GM19463 (cell line): ENCODE data around the gene EPS8L3.
"Not testable (repeated sequence)": the region's sequence is repeated elsewhere in the genome, so short reads cannot be mapped to it uniquely, and the experiment has no call there.

Experiments used
- ATAC-seq: cut with Tn5 transposase; IDR thresholded peaks from one replicate; pipeline ENCODE4 v1.9.1; 2021; ENCODE audit warnings: mild to moderate bottlenecking, moderate library complexity; ENCODE audit not compliant: unreplicated experiment

Gene EPS8L3

DNA sequence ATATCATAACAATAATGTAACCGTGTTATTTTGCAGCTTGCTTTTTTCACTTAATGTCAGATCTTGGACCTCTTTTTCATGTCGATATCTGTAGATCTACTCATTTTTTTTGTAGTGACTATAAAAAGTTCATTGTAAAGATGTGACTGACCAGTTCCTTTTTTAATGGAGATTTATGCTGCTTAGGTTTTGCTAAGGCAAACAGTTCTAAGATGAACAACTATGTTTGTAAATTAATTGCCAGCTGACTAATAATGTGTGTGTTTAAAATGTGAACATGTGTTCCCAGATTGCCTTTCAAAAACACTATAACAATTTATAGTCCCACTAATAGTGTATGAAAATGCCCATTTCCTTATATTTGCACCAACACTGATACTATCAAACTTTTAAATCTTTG lies 18.1 kb upstream of the EPS8L3 start:
- ATAC-seq = no peak

GRCh38 chr1:109780982-109781381 lies 17.3 kb upstream of the EPS8L3 start:
- ATAC-seq = no peak

GRCh38 chr1:109777980-109778625 lies 14.4 kb upstream of the EPS8L3 start:
- ATAC-seq = no peak

GRCh38 chr1:109777436-109777835 lies 13.7 kb upstream of the EPS8L3 start:
- ATAC-seq = no peak

DNA sequence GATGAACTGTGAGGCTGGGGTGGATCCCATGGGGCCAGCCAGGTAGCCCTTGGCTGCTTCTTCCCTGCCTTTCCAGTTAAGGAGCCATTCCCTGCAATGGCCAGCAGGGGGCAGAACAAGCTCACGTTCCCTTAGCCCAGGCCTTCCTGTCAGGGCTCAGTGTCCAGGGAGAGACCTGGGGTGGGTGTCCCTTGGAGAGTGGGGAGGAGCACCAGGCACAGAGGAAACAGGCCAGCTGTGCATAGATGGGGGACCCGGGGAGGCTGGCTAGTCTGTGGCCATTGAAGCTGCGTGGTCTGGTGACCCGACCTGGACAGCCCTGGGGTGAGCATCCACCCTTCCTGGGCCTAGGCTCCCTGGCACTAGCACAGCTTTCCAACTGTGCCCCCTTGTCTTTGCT lies 13.2 kb upstream of the EPS8L3 start:
- ATAC-seq = peak; percentile 71

- no peak for ATAC-seq
Observed at GRCh38 chr1:109776206-109776835, 12.6 kb upstream of the EPS8L3 start.

GRCh38 chr1:109775398-109775797 lies 11.7 kb upstream of the EPS8L3 start:
- no peak for ATAC-seq

DNA sequence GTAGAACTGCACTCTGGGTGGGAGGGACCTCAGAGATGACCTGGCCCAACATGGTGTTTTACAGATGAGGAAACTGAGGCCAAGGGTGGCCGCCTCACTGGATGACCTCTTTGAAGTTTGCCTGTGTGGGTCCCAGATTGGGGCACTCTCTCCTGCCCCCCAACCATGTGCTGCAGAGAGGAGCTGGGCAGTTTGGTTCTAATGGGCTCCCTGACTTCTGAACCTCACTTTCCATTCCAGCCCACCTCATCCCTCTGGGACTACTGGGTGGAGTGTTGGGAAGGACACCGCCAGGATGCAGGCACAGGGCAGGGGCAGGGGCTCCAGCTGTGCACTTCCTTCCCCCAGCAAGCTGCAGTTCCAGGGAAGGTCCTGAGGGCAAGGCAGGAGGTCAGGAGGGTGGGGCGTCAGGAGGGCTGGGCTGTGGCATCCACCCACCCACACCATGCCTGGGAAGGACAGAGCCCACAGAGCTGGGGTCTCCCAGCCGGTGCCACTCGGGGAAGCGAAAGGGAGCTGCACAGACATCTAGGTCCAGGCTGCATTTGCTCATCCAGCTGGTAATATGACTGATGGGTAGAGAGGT lies 10.3 kb upstream of the EPS8L3 start:
- no peak for ATAC-seq

DNA sequence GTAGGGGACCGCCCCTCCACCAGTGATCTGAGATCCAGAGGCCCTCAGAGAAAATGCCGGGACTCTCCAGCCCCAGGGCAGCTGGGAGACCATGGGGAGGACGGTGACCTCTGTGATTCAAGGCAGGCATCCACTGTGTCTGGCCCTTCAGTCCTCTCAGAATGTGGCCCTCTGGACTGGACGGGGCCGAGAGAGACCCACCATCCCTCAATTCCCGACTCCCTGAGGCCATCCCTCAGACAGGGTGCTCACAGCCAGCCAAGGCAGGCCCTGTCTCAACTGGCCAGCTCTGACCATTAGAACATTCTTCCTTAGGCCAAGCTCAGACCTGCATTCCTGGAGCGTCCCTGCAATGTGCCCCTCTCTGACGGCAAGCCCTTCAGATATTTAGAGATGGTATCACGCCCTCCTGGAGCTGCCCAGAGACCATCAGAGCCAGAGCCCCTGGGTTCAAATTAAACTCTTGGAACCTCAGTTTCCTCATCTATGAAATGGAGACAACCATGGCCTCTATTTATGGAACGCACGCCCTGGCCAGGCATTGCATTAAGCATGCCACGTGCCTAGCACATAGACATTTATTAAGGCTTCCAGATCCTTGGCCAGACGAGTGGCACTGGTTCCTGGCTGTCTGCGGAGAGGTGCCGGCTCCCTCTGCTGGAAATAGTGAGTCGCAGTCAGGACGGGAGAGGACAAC lies 9.6 kb upstream of the EPS8L3 start:
- peak; percentile 73 for ATAC-seq

- ATAC-seq = no peak
Observed at GRCh38 chr1:109772658-109773202, 9.0 kb upstream of the EPS8L3 start.

DNA sequence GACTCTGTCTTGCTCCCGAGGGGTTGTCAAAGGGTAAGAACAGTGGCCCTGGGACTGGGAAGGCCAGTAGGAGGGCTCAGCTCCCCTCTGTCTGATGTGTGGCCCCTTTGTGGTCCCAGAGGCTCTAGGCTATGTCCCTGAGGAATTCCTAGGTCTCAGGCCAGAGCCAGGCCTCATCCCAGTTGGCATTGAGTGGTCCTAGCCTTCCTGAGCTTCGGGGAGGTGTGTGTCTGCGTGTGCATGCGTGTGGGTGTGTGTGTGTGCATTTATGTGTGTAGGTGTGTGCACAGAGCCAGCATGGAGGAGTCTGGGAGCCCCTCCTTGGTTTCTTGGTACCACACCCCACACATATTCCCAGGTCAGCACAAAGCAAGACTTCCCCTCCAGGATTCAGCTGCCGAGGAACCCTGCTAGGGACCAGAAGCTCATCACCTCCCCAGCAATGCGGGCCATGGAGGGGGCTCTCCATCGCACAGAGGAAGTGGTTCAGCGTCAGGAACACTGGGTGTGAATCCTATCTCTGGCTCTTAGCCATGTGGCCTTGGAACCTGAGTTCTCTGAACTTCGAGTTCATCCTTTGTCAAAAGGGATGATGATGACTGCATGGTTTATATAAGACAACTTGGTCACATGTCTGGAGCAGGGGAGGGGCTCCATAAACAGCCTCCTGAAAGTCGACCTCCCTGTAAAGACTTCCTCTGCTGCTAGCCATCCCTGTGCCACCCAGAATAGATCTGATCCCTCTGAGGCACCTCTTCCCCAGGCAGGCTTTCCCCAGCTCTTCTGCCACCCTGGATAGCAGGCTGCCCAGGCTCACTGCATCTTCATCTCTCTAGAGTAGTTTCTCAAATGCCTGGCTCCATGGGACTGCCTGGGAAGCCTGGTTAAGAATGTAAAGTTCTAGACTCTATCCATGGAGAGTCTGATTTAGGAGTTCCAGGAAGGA lies 8.3 kb upstream of the EPS8L3 start:
- no peak for ATAC-seq

DNA sequence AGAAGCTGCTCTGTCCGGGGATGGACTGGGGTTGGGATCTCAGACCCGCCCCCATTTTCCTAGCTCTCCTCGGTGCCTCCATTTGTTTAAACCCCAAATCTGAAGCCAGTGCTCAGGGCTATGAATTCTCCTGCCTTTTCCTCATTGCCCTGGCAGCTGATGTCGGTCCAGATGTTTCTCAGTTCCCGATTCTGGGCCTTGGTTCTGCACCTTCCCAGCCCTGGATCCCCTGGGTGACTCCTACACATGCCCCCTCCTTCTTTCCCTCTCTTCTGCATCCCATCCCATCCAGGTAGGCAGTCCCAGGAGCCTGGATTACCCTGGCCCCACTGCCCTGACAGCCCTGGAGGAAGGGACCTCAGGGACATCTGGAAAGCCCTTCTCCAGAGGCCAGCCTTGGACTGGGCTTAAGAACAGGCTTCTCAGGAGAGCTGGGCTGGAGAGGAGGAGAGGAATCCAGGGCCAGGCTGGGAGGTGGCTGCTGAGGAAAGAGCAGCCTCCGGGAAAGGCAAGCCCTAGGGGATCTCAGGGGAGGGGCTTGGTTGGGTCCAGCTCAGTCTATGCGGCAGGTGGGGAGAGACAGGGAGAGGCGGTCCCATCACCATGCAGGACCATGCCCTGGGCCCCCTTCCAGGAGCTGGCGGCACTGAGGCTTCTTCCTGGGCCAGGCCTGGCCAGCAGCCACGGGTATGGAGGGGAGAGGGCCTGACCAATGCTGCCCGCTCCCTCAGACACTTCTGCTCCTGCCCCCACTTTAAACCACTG lies 6.8 kb upstream of the EPS8L3 start:
- no peak for ATAC-seq

- no peak for ATAC-seq
Observed at GRCh38 chr1:109769330-109770078, 5.8 kb upstream of the EPS8L3 start.

DNA sequence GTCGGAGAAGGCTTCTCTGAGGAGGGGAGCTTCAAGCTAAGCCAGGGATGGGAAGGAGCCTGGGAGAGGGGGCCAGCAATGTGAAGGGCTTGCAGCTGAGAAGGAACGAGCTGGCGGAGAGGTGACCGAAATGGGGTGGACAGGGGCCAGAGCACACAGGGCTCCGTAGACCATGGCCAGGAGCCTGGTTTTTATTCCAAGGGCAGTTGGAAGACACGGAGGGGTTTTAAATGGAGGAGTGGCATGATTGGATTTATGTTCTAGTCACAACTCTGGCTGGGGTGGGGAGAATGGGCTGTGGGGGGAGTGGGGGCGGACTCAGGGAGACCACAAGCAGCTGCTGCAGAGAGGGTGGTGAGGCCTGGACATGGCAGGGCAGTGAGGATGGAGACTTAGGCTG lies 5.1 kb upstream of the EPS8L3 start:
- ATAC-seq = no peak

- ATAC-seq = no peak
Observed at GRCh38 chr1:109768335-109768650, 4.6 kb upstream of the EPS8L3 start.

GRCh38 chr1:109767637-109768334 lies 4.1 kb upstream of the EPS8L3 start:
- no peak for ATAC-seq

DNA sequence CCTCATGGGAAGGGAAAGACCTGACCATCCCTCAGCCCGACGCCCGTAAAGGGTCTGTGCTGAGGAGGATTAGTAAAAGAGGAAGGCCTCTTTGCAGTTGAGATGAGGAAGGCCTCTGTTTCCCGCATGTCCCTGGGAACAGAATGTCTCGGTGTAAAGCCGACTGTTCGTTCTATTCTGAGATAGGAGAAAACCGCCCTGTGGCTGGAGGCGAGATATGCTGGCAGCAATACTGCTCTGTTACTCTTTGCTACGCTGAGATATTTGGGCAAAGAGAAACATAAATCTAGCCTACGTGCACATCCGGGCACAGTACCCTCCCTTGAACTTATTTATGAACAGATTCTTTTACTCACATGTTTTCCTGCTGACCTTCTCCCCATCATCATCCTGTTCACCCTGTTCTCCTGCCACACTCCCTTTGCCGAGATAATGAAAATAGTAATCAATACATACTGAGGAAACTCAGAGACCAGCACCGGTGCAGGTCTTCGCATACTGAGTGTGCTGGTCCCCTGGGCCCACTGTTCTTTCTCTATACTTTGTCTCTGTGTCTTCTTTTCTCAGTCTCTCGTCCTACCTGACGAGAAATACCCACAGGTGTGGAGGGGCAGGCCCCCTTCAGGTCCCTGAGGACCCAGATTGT lies 3.4 kb upstream of the EPS8L3 start:
- not testable (repeated sequence) for ATAC-seq
